Activated T-helper 17 cell treated with anti-CD3 and anti-CD28 coated beads, Interleukin-2, amount 50 U/mL, for 72 hours (primary cell): ENCODE data around the gene SLAIN2. TPM values are rescaled to one million over a fixed set of nuclear protein-coding genes. Genes with fewer than 3 reads are reported as not detected.
A peak's percentile ranks its signal among the peaks of the same experiment; 100 is the strongest.
"Not testable (repeated sequence)": the region's sequence is repeated elsewhere in the genome, so short reads cannot be mapped to it uniquely, and the experiment has no call there.

Experiments used
- ATAC-seq: fragments of 150-1000 bp; cut with Tn5 transposase; replicated peaks from 2 replicates; pipeline ENCODE4 v1.10.0; 2021; ENCODE audit warnings: mild to moderate bottlenecking, moderate library complexity
- H3K27ac Mint-ChIP-seq: one replicate; pipeline ENCODE4 v1.8.0; 2022; ENCODE audit warnings: mixed read lengths
- H3K27me3 Mint-ChIP-seq: one replicate; pipeline ENCODE4 v1.8.0; 2022; ENCODE audit warnings: mixed read lengths
- H3K36me3 Mint-ChIP-seq: one replicate; pipeline ENCODE4 v1.8.0; 2022; ENCODE audit warnings: low read depth, mild to moderate bottlenecking, mixed read lengths
- H3K4me1 Mint-ChIP-seq: one replicate; pipeline ENCODE4 v1.8.0; 2022; ENCODE audit warnings: mixed read lengths
- H3K4me3 Mint-ChIP-seq: one replicate; pipeline ENCODE4 v1.8.0; 2022; ENCODE audit warnings: mild to moderate bottlenecking, mixed read lengths
- H3K9me3 Mint-ChIP-seq: one replicate; pipeline ENCODE4 v1.8.0; 2022; ENCODE audit warnings: mixed read lengths
- total RNA-seq, 2 donors: library from RNA; stranded (reverse); gene quantifications; one replicate each; pipeline ENCODE4 v1.2.3, GENCODE V29; 2022

Gene SLAIN2
- total RNA-seq, 2 donors from 2014 or later: 38.5 to 52.0 TPM

- H3K27ac Mint-ChIP-seq: no peak overlapping the region
- H3K36me3 Mint-ChIP-seq: peaks cover 55% of the 10 kb centered on the region
- H3K4me1 Mint-ChIP-seq: no peaks in the 10 kb centered on the region
- no peak overlapping the region for H3K4me3 Mint-ChIP-seq
- H3K9me3 Mint-ChIP-seq: no peaks in the 10 kb centered on the region
- ATAC-seq: no peak
- H3K27me3 Mint-ChIP-seq: no peaks in the 10 kb centered on the region
These were observed 78.8 kb downstream of the SLAIN2 start for GRCh38 chr4:48420144-48420543.

DNA sequence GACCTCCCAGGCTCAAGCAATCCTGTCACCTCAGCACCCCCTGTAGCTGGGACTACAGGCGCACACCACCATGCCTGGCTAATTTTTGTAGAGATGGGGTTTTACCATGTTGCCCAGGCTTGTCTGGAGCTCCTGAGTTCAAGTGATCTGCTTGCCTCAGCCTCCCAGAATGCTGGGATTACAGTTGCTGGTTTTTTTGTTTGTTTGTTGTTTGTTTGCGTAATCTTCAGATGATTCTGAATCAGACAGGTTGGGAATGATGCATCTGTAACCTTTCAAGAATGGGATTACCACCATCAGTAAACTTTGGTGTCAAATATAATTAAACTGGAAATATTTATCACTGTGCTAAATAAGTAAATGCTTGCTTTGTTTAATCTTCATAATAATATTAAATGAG is 79.8 kb downstream of the SLAIN2 start:
- Mint-ChIP-seq H3K27me3 (no peaks in the 10 kb centered on the region), H3K4me1 (no peaks in the 10 kb centered on the region), H3K36me3 (peaks cover 55% of the 10 kb centered on the region), H3K4me3 (no peak overlapping the region), H3K9me3 (no peaks in the 10 kb centered on the region), H3K27ac (no peak overlapping the region)
- no peak for ATAC-seq

GRCh38 chr4:48428926-48429325 is 87.6 kb downstream of the SLAIN2 start:
- no peak overlapping the region for H3K4me3 Mint-ChIP-seq

GRCh38 chr4:48429709-48430474 is 88.6 kb downstream of the SLAIN2 start:
- peak; percentile 59 for ATAC-seq
- no peaks in the 10 kb centered on the region for H3K27me3 Mint-ChIP-seq
- H3K36me3 Mint-ChIP-seq: peaks cover 14% of the 10 kb centered on the region
- no peak overlapping the region for H3K4me3 Mint-ChIP-seq
- H3K27ac Mint-ChIP-seq: peak overlapping the region; percentile 36
- peaks cover 39% of the 10 kb centered on the region for H3K4me1 Mint-ChIP-seq
- no peaks in the 10 kb centered on the region for H3K9me3 Mint-ChIP-seq

More at GRCh38 chr4:48428926-48429325, 87.6 kb downstream of the SLAIN2 start:
- peak; percentile 78 for ATAC-seq
- Mint-ChIP-seq H3K4me1 (peaks cover 39% of the 10 kb centered on the region), H3K36me3 (peaks cover 19% of the 10 kb centered on the region), H3K9me3 (no peaks in the 10 kb centered on the region), H3K27me3 (no peaks in the 10 kb centered on the region), H3K27ac (no peak overlapping the region)

GRCh38 chr4:48431401-48431800 is 90.1 kb downstream of the SLAIN2 start:
- Mint-ChIP-seq H3K9me3 (no peaks in the 10 kb centered on the region), H3K4me3 (peak overlapping the region; percentile 4), H3K4me1 (peaks cover 39% of the 10 kb centered on the region), H3K36me3 (peaks cover 14% of the 10 kb centered on the region), H3K27ac (peak overlapping the region; percentile 7), H3K27me3 (no peaks in the 10 kb centered on the region)
- peak; percentile 47 for ATAC-seq

- H3K9me3 Mint-ChIP-seq: no peaks in the 10 kb centered on the region
- no peak overlapping the region for H3K4me3 Mint-ChIP-seq
- peaks cover 39% of the 10 kb centered on the region for H3K4me1 Mint-ChIP-seq
- ATAC-seq: no peak
- no peaks in the 10 kb centered on the region for H3K27me3 Mint-ChIP-seq
- H3K36me3 Mint-ChIP-seq: peaks cover 13% of the 10 kb centered on the region
- H3K27ac Mint-ChIP-seq: peak overlapping the region; percentile 7
These were observed 90.7 kb downstream of the SLAIN2 start for GRCh38 chr4:48432017-48432416.

GRCh38 chr4:48436318-48436717 is 95.0 kb downstream of the SLAIN2 start:
- no peak overlapping the region for H3K4me3 Mint-ChIP-seq
- no peaks in the 10 kb centered on the region for H3K9me3 Mint-ChIP-seq
- no peak for ATAC-seq
- no peaks in the 10 kb centered on the region for H3K27me3 Mint-ChIP-seq
- H3K27ac Mint-ChIP-seq: no peak overlapping the region
- H3K4me1 Mint-ChIP-seq: peaks cover 8% of the 10 kb centered on the region
- H3K36me3 Mint-ChIP-seq: no peaks in the 10 kb centered on the region

DNA sequence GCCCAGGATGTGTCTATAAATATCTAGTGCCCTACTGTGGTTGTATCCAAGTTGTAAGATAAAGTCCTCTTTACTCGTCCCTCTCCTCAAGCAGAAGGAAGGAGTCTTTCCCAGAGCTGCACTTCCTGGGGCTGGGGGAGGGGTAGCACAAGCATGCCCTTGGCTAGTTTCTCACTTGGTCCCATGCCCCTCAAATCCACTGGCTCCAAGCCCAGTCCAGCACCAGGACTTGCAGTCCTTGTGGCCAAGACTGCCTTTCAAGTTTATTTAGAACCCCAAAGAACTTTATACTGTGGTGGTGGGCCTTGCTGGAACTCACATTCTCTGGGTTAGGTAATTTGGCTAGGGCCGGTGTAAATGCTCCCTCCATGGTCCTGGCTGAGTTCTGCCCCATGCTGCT is 98.7 kb downstream of the SLAIN2 start:
- Mint-ChIP-seq H3K4me1 (no peaks in the 10 kb centered on the region), H3K4me3 (no peak overlapping the region), H3K9me3 (no peaks in the 10 kb centered on the region), H3K27me3 (no peaks in the 10 kb centered on the region), H3K27ac (no peak overlapping the region), H3K36me3 (no peaks in the 10 kb centered on the region)
- no peak for ATAC-seq

GRCh38 chr4:48440914-48441313 is 99.6 kb downstream of the SLAIN2 start:
- H3K27me3 Mint-ChIP-seq, H3K36me3 Mint-ChIP-seq, H3K4me3 Mint-ChIP-seq: not testable (repeated sequence)

GRCh38 chr4:48445704-48446103 is 104.4 kb downstream of the SLAIN2 start:
- peaks cover 7% of the 10 kb centered on the region for H3K27me3 Mint-ChIP-seq
- H3K9me3 Mint-ChIP-seq: no peaks in the 10 kb centered on the region
- H3K36me3 Mint-ChIP-seq: no peaks in the 10 kb centered on the region
- no peaks in the 10 kb centered on the region for H3K4me1 Mint-ChIP-seq
- no peak overlapping the region for H3K4me3 Mint-ChIP-seq
- H3K27ac Mint-ChIP-seq: no peak overlapping the region
- ATAC-seq: no peak

More at GRCh38 chr4:48440914-48441313, 99.6 kb downstream of the SLAIN2 start:
- not testable (repeated sequence) for H3K27ac Mint-ChIP-seq, H3K4me1 Mint-ChIP-seq, H3K9me3 Mint-ChIP-seq, ATAC-seq

GRCh38 chr4:48446642-48447041 is 105.3 kb downstream of the SLAIN2 start:
- H3K27me3 Mint-ChIP-seq: peaks cover 7% of the 10 kb centered on the region
- no peak overlapping the region for H3K4me3 Mint-ChIP-seq
- no peaks in the 10 kb centered on the region for H3K4me1 Mint-ChIP-seq
- no peaks in the 10 kb centered on the region for H3K9me3 Mint-ChIP-seq
- ATAC-seq: no peak
- no peaks in the 10 kb centered on the region for H3K36me3 Mint-ChIP-seq
- H3K27ac Mint-ChIP-seq: no peak overlapping the region

DNA sequence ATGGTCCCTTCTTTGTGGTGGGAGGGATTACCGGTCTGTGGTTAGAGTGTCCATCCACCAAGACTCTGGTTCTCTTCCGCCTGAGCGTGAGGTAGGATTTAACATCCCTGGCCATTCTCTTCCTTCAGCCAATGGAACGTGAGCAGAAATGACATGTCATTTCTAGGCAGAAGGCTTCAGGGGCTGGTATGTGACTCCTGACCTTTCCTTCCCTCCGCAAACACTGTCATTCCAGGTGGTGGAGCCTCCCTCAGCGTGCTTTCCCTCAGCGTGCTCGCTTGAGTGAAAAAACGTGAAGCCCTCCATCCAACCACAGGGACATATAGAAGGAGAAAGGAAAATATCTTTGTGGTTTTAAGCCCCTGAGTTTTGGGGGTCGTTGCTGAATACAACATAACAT is 107.8 kb downstream of the SLAIN2 start:
- ATAC-seq: no peak
- Mint-ChIP-seq H3K27ac (no peak overlapping the region), H3K4me3 (no peak overlapping the region), H3K4me1 (no peaks in the 10 kb centered on the region), H3K9me3 (no peaks in the 10 kb centered on the region), H3K36me3 (no peaks in the 10 kb centered on the region), H3K27me3 (peaks cover 14% of the 10 kb centered on the region)

DNA sequence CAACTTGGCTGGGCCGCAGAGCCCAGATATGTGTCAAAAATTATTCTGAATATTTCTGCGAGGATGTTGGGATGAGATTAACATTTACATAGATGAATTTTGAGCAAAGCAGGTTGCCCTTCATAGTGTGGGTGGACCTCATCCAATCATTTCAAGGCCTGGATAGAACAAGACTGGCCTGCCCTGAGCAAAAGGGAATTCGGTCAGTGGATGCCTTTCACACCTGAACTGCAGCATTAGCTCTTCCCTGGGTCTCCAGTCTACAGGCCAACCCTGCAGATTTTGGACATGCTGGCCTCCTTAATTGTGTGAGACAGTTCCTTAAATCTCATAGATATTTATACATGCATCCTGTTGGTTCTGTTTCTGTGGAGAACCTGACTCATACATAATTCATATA is 109.4 kb downstream of the SLAIN2 start:
- no peaks in the 10 kb centered on the region for H3K4me1 Mint-ChIP-seq
- no peak for ATAC-seq
- no peaks in the 10 kb centered on the region for H3K36me3 Mint-ChIP-seq
- no peak overlapping the region for H3K27ac Mint-ChIP-seq
- H3K27me3 Mint-ChIP-seq: peaks cover 23% of the 10 kb centered on the region
- H3K9me3 Mint-ChIP-seq: no peaks in the 10 kb centered on the region
- H3K4me3 Mint-ChIP-seq: no peak overlapping the region

GRCh38 chr4:48451656-48452055 is 110.3 kb downstream of the SLAIN2 start:
- not testable (repeated sequence) for H3K4me1 Mint-ChIP-seq, H3K9me3 Mint-ChIP-seq, H3K4me3 Mint-ChIP-seq, H3K36me3 Mint-ChIP-seq, H3K27ac Mint-ChIP-seq, ATAC-seq
- peaks cover 25% of the 10 kb centered on the region for H3K27me3 Mint-ChIP-seq

DNA sequence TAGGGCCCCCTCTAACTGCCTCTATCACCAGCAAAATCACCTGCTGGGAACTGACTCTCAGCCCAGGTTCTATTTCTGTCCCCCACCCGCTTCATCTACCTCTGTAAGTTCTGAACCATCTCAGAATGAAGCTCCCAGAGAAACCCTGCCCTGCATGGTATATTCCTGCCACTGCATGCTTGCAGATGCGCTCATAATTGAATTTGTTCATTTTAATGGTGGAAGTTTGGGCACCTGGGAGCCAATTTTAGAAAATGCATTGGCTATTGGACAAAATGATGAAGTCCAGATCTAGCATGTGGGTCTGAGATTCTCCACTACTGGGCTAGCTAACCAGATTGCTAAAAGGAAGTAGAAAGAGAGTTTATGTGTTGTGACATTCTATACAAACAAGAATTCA is 113.3 kb downstream of the SLAIN2 start:
- Mint-ChIP-seq H3K9me3 (no peaks in the 10 kb centered on the region), H3K4me1 (no peaks in the 10 kb centered on the region), H3K27ac (no peak overlapping the region), H3K36me3 (no peaks in the 10 kb centered on the region), H3K27me3 (peaks cover 20% of the 10 kb centered on the region), H3K4me3 (no peak overlapping the region)
- no peak for ATAC-seq
